Measurements from ENCODE around the gene PRR19. TPM values are rescaled to one million over a fixed set of nuclear protein-coding genes. Genes with fewer than 3 reads are reported as not detected.
A peak's percentile ranks its signal among the peaks of the same experiment; 100 is the strongest.

PRR19 gene
- total RNA-seq, 1 experiment from 2014 or later = 0.93 TPM

- POLR2A ChIA-PET = interaction anchor here (0.8 to 1.0 kb wide), 2 partner anchors 9 to 93 kb away, joined by 3 to 4 read pairs; no protein-coding TSS in a partner anchor
- Histone ChIP-seq H3K9me2 (ENCODE audit: insufficient read depth) (no peaks in the 10 kb centered on the region), H3K36me3 (ENCODE audit: control insufficient read depth in 1 of 2, insufficient read depth in 2 of 2, low read length in 2 of 2) (no peaks in the 10 kb centered on the region; a peak in 1 of 4 replicates), H4K20me1 (ENCODE audit: insufficient read depth) (no peaks in the 10 kb centered on the region), H3K4me2 (ENCODE audit: low read length) (no peak overlapping the region), H3K9me3 (ENCODE audit: control insufficient read depth in 1 of 2, insufficient read depth in 1 of 2, low read depth in 1 of 2, low read length in 2 of 2) (no peaks in the 10 kb centered on the region), H3K9ac (ENCODE audit: low read length) (no peak overlapping the region), H2AFZ (ENCODE audit: low read depth, low read length, poor library complexity, severe bottlenecking) (peak overlapping the region; percentile 56), H3K4me1 (ENCODE audit: control insufficient read depth in 1 of 2, insufficient read depth in 2 of 2, low read length in 2 of 2) (peaks cover 19 to 30% of the 10 kb centered on the region in 2 experiments), H3K27me3 (ENCODE audit: insufficient read depth, low read length) (no peaks in the 10 kb centered on the region), H3K79me2 (ENCODE audit: insufficient read depth, low read length) (peaks cover 11% of the 10 kb centered on the region; the same call in 1 of the 2 replicates), H3K4me3 (replicated peaks in 1 of 2; ENCODE audit: low read depth in 1 of 2, low read length in 2 of 2) (no peak overlapping the region), H3K27ac (ENCODE audit: low read depth, low read length) (no peak overlapping the region)
- BruUV-seq (replicated peaks) = no TSS peak
- intact Hi-C loops (cut with micrococcal nuclease) = no loop called here
- no peak for ATAC-seq
- RAD21 ChIA-PET (ENCODE audit: low non-redundant PET in 1 of 2, low total read pairs in 2 of 2, uncharacterized antibody in 2 of 2, unreplicated experiment in 2 of 2) = no interaction called here
- TF ChIP-seq YY1 (IDR thresholded peaks at IDR 0.05; ENCODE audit: extremely low read depth, insufficient replicate concordance, low read depth, low read length) = no peak
- TF ChIP-seq JUND (IDR thresholded peaks at IDR 0.05) = no peak
- TF ChIP-seq ZNF274 (IDR thresholded peaks at IDR 0.05; ENCODE audit: low read depth, low read length) = no peak
- no peak for TF ChIP-seq TCF7L2 (IDR thresholded peaks at IDR 0.05; ENCODE audit: borderline replicate concordance, extremely low read depth, insufficient read depth, insufficient read length)
- TF ChIP-seq ZFX (IDR thresholded peaks at IDR 0.05) = no peak
- DNase-seq (ENCODE audit: low read depth, low spot score) = no peak
- CTCF ChIA-PET = interaction anchor here (0.6 kb wide), 1 partner anchor 164 kb away, joined by 3 read pairs; no protein-coding TSS in a partner anchor
Observed at GRCh38 chr19:42303876-42304275, 1.9 kb downstream of the PRR19 start.

GRCh38 chr19:42306646-42307045 is 4.7 kb downstream of the PRR19 start:
- H3K27me3 ChIP-seq (ENCODE audit: insufficient read depth, low read length) = no peaks in the 10 kb centered on the region
- no peaks in the 10 kb centered on the region for H4K20me1 ChIP-seq (ENCODE audit: insufficient read depth)
- no peak overlapping the region for H3K27ac ChIP-seq (ENCODE audit: low read depth, low read length)
- intact Hi-C loops (cut with micrococcal nuclease) = no loop called here
- H3K9me3 ChIP-seq (ENCODE audit: control insufficient read depth in 1 of 2, insufficient read depth in 1 of 2, low read depth in 1 of 2, low read length in 2 of 2) = no peaks in the 10 kb centered on the region
- H3K4me2 ChIP-seq (ENCODE audit: low read length) = no peak overlapping the region
- ATAC-seq (no peak), DNase-seq (ENCODE audit: low read depth, low spot score) (no peak)
- no peak overlapping the region for H2AFZ ChIP-seq (ENCODE audit: low read depth, low read length, poor library complexity, severe bottlenecking)
- H3K79me2 ChIP-seq (ENCODE audit: insufficient read depth, low read length) = peaks cover 5% of the 10 kb centered on the region; the same call in 1 of the 2 replicates
- no peaks in the 10 kb centered on the region for H3K36me3 ChIP-seq (ENCODE audit: control insufficient read depth in 1 of 2, insufficient read depth in 2 of 2, low read length in 2 of 2)
- peaks cover 7 to 15% of the 10 kb centered on the region in 2 experiments for H3K4me1 ChIP-seq (ENCODE audit: control insufficient read depth in 1 of 2, insufficient read depth in 2 of 2, low read length in 2 of 2)
- POLR2A ChIA-PET = no interaction called here
- RAD21 ChIA-PET (ENCODE audit: low non-redundant PET in 1 of 2, low total read pairs in 2 of 2, uncharacterized antibody in 2 of 2, unreplicated experiment in 2 of 2) = no interaction called here
- H3K9me2 ChIP-seq (ENCODE audit: insufficient read depth) = no peaks in the 10 kb centered on the region
- H3K9ac ChIP-seq (ENCODE audit: low read length) = no peak overlapping the region
- no TSS peak for BruUV-seq (replicated peaks)
- CTCF ChIA-PET = interaction anchor here (0.9 kb wide), 1 partner anchor 61 kb away, joined by 3 read pairs; no protein-coding TSS in a partner anchor
- no peak overlapping the region for H3K4me3 ChIP-seq (replicated peaks in 1 of 2; ENCODE audit: low read depth in 1 of 2, low read length in 2 of 2)
- no peak for TF ChIP-seq POLR2AphosphoS5 (IDR thresholded peaks at IDR 0.05; ENCODE audit: low read depth, low read length)
- no peak for TF ChIP-seq YY1 (IDR thresholded peaks at IDR 0.05; ENCODE audit: extremely low read depth, insufficient replicate concordance, low read depth, low read length)
- TF ChIP-seq SP1 (IDR thresholded peaks at IDR 0.05; ENCODE audit: low read depth) = no peak
- TF ChIP-seq TCF7L2 (IDR thresholded peaks at IDR 0.05; ENCODE audit: borderline replicate concordance, extremely low read depth, insufficient read depth, insufficient read length) = no peak
- TF ChIP-seq REST (IDR thresholded peaks at IDR 0.05; ENCODE audit: low read depth) = no peak
- no peak for TF ChIP-seq SIN3A (IDR thresholded peaks at IDR 0.05; ENCODE audit: low read depth)
- no peak for TF ChIP-seq EZH2phosphoT487 (IDR thresholded peaks at IDR 0.05; ENCODE audit: borderline replicate concordance)
- TF ChIP-seq CBX3 (IDR thresholded peaks at IDR 0.05; ENCODE audit: low read depth) = no peak
- TF ChIP-seq ZFX (IDR thresholded peaks at IDR 0.05) = no peak
- no peak for TF ChIP-seq CTCF (IDR thresholded peaks at IDR 0.05 in 2 of 3, conservative IDR thresholded peaks at IDR 0.05 in 1 of 3; ENCODE audit: borderline replicate concordance in 1 of 3, insufficient read depth in 1 of 3, low read depth in 2 of 3, low read length in 2 of 3)
- TF ChIP-seq ELF1 (IDR thresholded peaks at IDR 0.05; ENCODE audit: borderline replicate concordance, low read depth) = no peak
- no peak for TF ChIP-seq MAX (IDR thresholded peaks at IDR 0.05)
- TF ChIP-seq EGR1 (IDR thresholded peaks at IDR 0.05; ENCODE audit: low read depth) = no peak

Data from HCT116 (cell line).